ENCODE data around the gene GRAMD1B.
A peak's percentile ranks its signal among the peaks of the same experiment; 100 is the strongest.

Gene GRAMD1B

DNA sequence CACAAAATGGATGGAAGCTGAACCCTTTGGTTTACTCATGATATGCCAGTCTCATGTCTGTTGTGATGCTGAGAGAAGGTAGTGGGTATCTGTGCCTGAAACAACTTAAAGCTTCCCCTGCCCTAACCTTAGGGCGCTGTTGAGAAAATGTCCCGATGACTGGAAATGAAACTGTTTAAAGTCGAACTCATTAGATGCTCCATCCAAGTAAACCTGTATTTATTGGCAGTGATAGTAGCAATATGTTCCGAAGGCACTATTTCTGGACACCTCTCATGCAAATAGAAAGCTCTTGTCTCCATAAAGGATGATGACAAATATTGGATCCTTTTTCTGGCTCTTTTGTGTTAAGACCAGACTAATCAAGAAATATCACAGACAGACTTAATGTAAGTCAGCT is 86.2 kb downstream of the GRAMD1B start:
- Histone ChIP-seq H3K4me3 (ENCODE audit: low read length in 2 of 2) (no peak overlapping the region), H3K36me3 (replicated peaks in 1 of 2; ENCODE audit: control insufficient read depth in 2 of 2, insufficient read depth in 2 of 2, low read length in 2 of 2) (no peaks in the 10 kb centered on the region), H3K9me3 (replicated peaks in 1 of 2; ENCODE audit: control insufficient read depth in 2 of 2, insufficient read depth in 1 of 2, low read depth in 1 of 2, low read length in 2 of 2) (peaks cover 0 to 3% of the 10 kb centered on the region in 2 donors), H3K27ac (replicated peaks; ENCODE audit: low read length) (no peak overlapping the region), H3K4me2 (ENCODE audit: insufficient read depth, low read length, poor library complexity, severe bottlenecking) (no peak overlapping the region), H3K18ac (ENCODE audit: low read length) (no peak overlapping the region), H3K23ac (ENCODE audit: low read depth, low read length, poor library complexity) (no peak overlapping the region), H3K14ac (ENCODE audit: low read length) (no peak overlapping the region), H4K8ac (ENCODE audit: low read depth, low read length) (no peak overlapping the region), H3K9ac (ENCODE audit: low read depth, low read length, poor library complexity) (no peak overlapping the region), H2BK5ac (ENCODE audit: low read length) (no peak overlapping the region), H3K79me1 (ENCODE audit: low read depth, low read length) (no peaks in the 10 kb centered on the region), H2BK12ac (ENCODE audit: low read length) (no peak overlapping the region), H2BK120ac (ENCODE audit: low read depth, low read length) (no peak overlapping the region), H3K27me3 (ENCODE audit: control insufficient read depth in 3 of 3, insufficient read depth in 3 of 3, low read depth in 1 of 3, low read length in 3 of 3) (no peaks in the 10 kb centered on the region), H2BK15ac (ENCODE audit: low read length) (no peak overlapping the region), H3K4me1 (ENCODE audit: control insufficient read depth in 2 of 2, insufficient read depth in 1 of 2, low read depth in 1 of 2, low read length in 2 of 2) (peaks cover 0 to 14% of the 10 kb centered on the region in 2 donors), H2AFZ (ENCODE audit: low read length) (no peak overlapping the region), H3K4ac (ENCODE audit: low read length) (no peak overlapping the region), H4K91ac (ENCODE audit: low read depth, low read length, poor library complexity) (no peak overlapping the region), H2AK5ac (ENCODE audit: low read depth, low read length) (no peak overlapping the region)
- WGBS, 2 donors (ENCODE audit: extremely low coverage in 2 of 2, insufficient read length in 2 of 2, insufficient replicate concordance in 1 of 2), result no CpG with 5 or more reads among the region's 4 CpGs
- DNase-seq (ENCODE audit: low spot score), result no peak

- Histone ChIP-seq H2BK12ac (ENCODE audit: low read length) (no peak overlapping the region), H4K91ac (ENCODE audit: low read depth, low read length, poor library complexity) (no peak overlapping the region), H3K4me1 (ENCODE audit: control insufficient read depth in 2 of 2, insufficient read depth in 1 of 2, low read depth in 1 of 2, low read length in 2 of 2) (peaks cover 0 to 13% of the 10 kb centered on the region in 2 donors), H2AFZ (ENCODE audit: low read length) (no peak overlapping the region), H3K27ac (replicated peaks; ENCODE audit: low read length) (no peak overlapping the region), H4K8ac (ENCODE audit: low read depth, low read length) (no peak overlapping the region), H2AK5ac (ENCODE audit: low read depth, low read length) (no peak overlapping the region), H3K18ac (ENCODE audit: low read length) (no peak overlapping the region), H2BK5ac (ENCODE audit: low read length) (no peak overlapping the region), H3K9me3 (replicated peaks in 1 of 2; ENCODE audit: control insufficient read depth in 2 of 2, insufficient read depth in 1 of 2, low read depth in 1 of 2, low read length in 2 of 2) (peaks cover 0 to 3% of the 10 kb centered on the region in 2 donors), H3K4me3 (ENCODE audit: low read length in 2 of 2) (no peak overlapping the region), H2BK15ac (ENCODE audit: low read length) (no peak overlapping the region), H3K4me2 (ENCODE audit: insufficient read depth, low read length, poor library complexity, severe bottlenecking) (no peak overlapping the region), H3K27me3 (ENCODE audit: control insufficient read depth in 3 of 3, insufficient read depth in 3 of 3, low read depth in 1 of 3, low read length in 3 of 3) (no peaks in the 10 kb centered on the region), H3K14ac (ENCODE audit: low read length) (no peak overlapping the region), H2BK120ac (ENCODE audit: low read depth, low read length) (no peak overlapping the region), H3K36me3 (replicated peaks in 1 of 2; ENCODE audit: control insufficient read depth in 2 of 2, insufficient read depth in 2 of 2, low read length in 2 of 2) (no peaks in the 10 kb centered on the region), H3K4ac (ENCODE audit: low read length) (no peak overlapping the region), H3K9ac (ENCODE audit: low read depth, low read length, poor library complexity) (no peak overlapping the region), H3K79me1 (ENCODE audit: low read depth, low read length) (no peaks in the 10 kb centered on the region), H3K23ac (ENCODE audit: low read depth, low read length, poor library complexity) (no peak overlapping the region)
- no CpG with 5 or more reads among the region's 17 CpGs for WGBS, 2 donors (ENCODE audit: extremely low coverage in 2 of 2, insufficient read length in 2 of 2, insufficient replicate concordance in 1 of 2)
- DNase-seq (ENCODE audit: low spot score), result no peak
These were observed 87.7 kb downstream of the GRAMD1B start for GRCh38 chr11:123517559-123518364.

GRCh38 chr11:123518496-123519054 is 88.5 kb downstream of the GRAMD1B start:
- H2BK15ac ChIP-seq (ENCODE audit: low read length), result no peak overlapping the region
- H3K4ac ChIP-seq (ENCODE audit: low read length), result no peak overlapping the region
- no peak overlapping the region for H2BK120ac ChIP-seq (ENCODE audit: low read depth, low read length)
- no peak overlapping the region for H3K9ac ChIP-seq (ENCODE audit: low read depth, low read length, poor library complexity)
- no peak overlapping the region for H2BK12ac ChIP-seq (ENCODE audit: low read length)
- H2BK5ac ChIP-seq (ENCODE audit: low read length), result no peak overlapping the region
- H3K18ac ChIP-seq (ENCODE audit: low read length), result no peak overlapping the region
- no peak overlapping the region for H3K27ac ChIP-seq (replicated peaks; ENCODE audit: low read length)
- H3K4me3 ChIP-seq (ENCODE audit: low read length in 2 of 2), result no peak overlapping the region
- H3K4me1 ChIP-seq (ENCODE audit: control insufficient read depth in 2 of 2, insufficient read depth in 1 of 2, low read depth in 1 of 2, low read length in 2 of 2), result peaks cover 0 to 13% of the 10 kb centered on the region in 2 donors
- H3K9me3 ChIP-seq (replicated peaks in 1 of 2; ENCODE audit: control insufficient read depth in 2 of 2, insufficient read depth in 1 of 2, low read depth in 1 of 2, low read length in 2 of 2), result peaks cover 0 to 3% of the 10 kb centered on the region in 2 donors
- H2AFZ ChIP-seq (ENCODE audit: low read length), result no peak overlapping the region
- H4K8ac ChIP-seq (ENCODE audit: low read depth, low read length), result no peak overlapping the region
- no peak overlapping the region for H3K14ac ChIP-seq (ENCODE audit: low read length)
- no CpG with 5 or more reads among the region's 9 CpGs for WGBS, 2 donors (ENCODE audit: extremely low coverage in 2 of 2, insufficient read length in 2 of 2, insufficient replicate concordance in 1 of 2)
- no peaks in the 10 kb centered on the region for H3K36me3 ChIP-seq (replicated peaks in 1 of 2; ENCODE audit: control insufficient read depth in 2 of 2, insufficient read depth in 2 of 2, low read length in 2 of 2)
- H4K91ac ChIP-seq (ENCODE audit: low read depth, low read length, poor library complexity), result no peak overlapping the region
- DNase-seq (ENCODE audit: low spot score), result no peak
- no peak overlapping the region for H3K23ac ChIP-seq (ENCODE audit: low read depth, low read length, poor library complexity)
- H3K79me1 ChIP-seq (ENCODE audit: low read depth, low read length), result no peaks in the 10 kb centered on the region
- H3K4me2 ChIP-seq (ENCODE audit: insufficient read depth, low read length, poor library complexity, severe bottlenecking), result no peak overlapping the region
- H3K27me3 ChIP-seq (ENCODE audit: control insufficient read depth in 3 of 3, insufficient read depth in 3 of 3, low read depth in 1 of 3, low read length in 3 of 3), result no peaks in the 10 kb centered on the region
- H2AK5ac ChIP-seq (ENCODE audit: low read depth, low read length), result no peak overlapping the region

- Histone ChIP-seq H3K4me2 (ENCODE audit: insufficient read depth, low read length, poor library complexity, severe bottlenecking) (no peak overlapping the region), H2AK5ac (ENCODE audit: low read depth, low read length) (no peak overlapping the region), H3K27ac (replicated peaks; ENCODE audit: low read length) (no peak overlapping the region), H2BK15ac (ENCODE audit: low read length) (no peak overlapping the region), H3K27me3 (ENCODE audit: control insufficient read depth in 3 of 3, insufficient read depth in 3 of 3, low read depth in 1 of 3, low read length in 3 of 3) (no peaks in the 10 kb centered on the region), H4K91ac (ENCODE audit: low read depth, low read length, poor library complexity) (no peak overlapping the region), H2BK5ac (ENCODE audit: low read length) (no peak overlapping the region), H2AFZ (ENCODE audit: low read length) (peak overlapping the region; percentile 58), H4K8ac (ENCODE audit: low read depth, low read length) (no peak overlapping the region), H3K4me3 (ENCODE audit: low read length in 2 of 2) (no peak overlapping the region), H3K23ac (ENCODE audit: low read depth, low read length, poor library complexity) (no peak overlapping the region), H3K4ac (ENCODE audit: low read length) (no peak overlapping the region), H3K9ac (ENCODE audit: low read depth, low read length, poor library complexity) (no peak overlapping the region), H2BK120ac (ENCODE audit: low read depth, low read length) (no peak overlapping the region), H3K18ac (ENCODE audit: low read length) (peak overlapping the region; percentile 25), H3K79me1 (ENCODE audit: low read depth, low read length) (no peaks in the 10 kb centered on the region), H3K4me1 (ENCODE audit: control insufficient read depth in 2 of 2, insufficient read depth in 1 of 2, low read depth in 1 of 2, low read length in 2 of 2) (peaks cover 0 to 13% of the 10 kb centered on the region in 2 donors), H3K14ac (ENCODE audit: low read length) (no peak overlapping the region), H2BK12ac (ENCODE audit: low read length) (no peak overlapping the region), H3K9me3 (replicated peaks in 1 of 2; ENCODE audit: control insufficient read depth in 2 of 2, insufficient read depth in 1 of 2, low read depth in 1 of 2, low read length in 2 of 2) (peaks cover 0 to 3% of the 10 kb centered on the region in 2 donors), H3K36me3 (replicated peaks in 1 of 2; ENCODE audit: control insufficient read depth in 2 of 2, insufficient read depth in 2 of 2, low read length in 2 of 2) (no peaks in the 10 kb centered on the region)
- DNase-seq (ENCODE audit: low spot score), result no peak
- no CpG with 5 or more reads among the region's 11 CpGs for WGBS, 2 donors (ENCODE audit: extremely low coverage in 2 of 2, insufficient read length in 2 of 2, insufficient replicate concordance in 1 of 2)
These were observed 89.2 kb downstream of the GRAMD1B start for GRCh38 chr11:123519055-123519796.
